Large intestine (tissue), 3 donors: ENCODE measurements around the gene NOXRED1. TPM values are rescaled to one million over a fixed set of nuclear protein-coding genes. Genes with fewer than 3 reads are reported as not detected.

Source experiments
- DNase-seq, 2 donors: peaks; one replicate each; pipeline versions ENCODE4 v3.0.0 to v3.0.0-alpha.2; 2013
- H3K27ac ChIP-seq: one replicate; pipeline ENCODE4 v1.5.1; 2013; ENCODE audit warnings: low read length
- H3K27me3 ChIP-seq: 2 replicates; pipeline ENCODE4 v1.6.1; 2013; ENCODE audit warnings: low read length; ENCODE audit not compliant: control insufficient read depth, insufficient read depth
- H3K36me3 ChIP-seq: 2 replicates; pipeline ENCODE4 v1.6.1; 2013; ENCODE audit warnings: low read length; ENCODE audit not compliant: control insufficient read depth, insufficient read depth
- H3K4me1 ChIP-seq: one replicate; pipeline ENCODE4 v1.6.1; 2013; ENCODE audit warnings: low read length; ENCODE audit not compliant: control insufficient read depth, insufficient read depth
- H3K4me3 ChIP-seq: one replicate; pipeline ENCODE4 v1.5.1; 2013; ENCODE audit warnings: low read length
- H3K9me3 ChIP-seq: one replicate; pipeline ENCODE4 v1.6.1; 2013; ENCODE audit warnings: mild to moderate bottlenecking, low read depth, low read length, moderate library complexity; ENCODE audit not compliant: control insufficient read depth
- WGBS: methylation state at CpG from one replicate; pipeline ENCODE4 v1.1.5; 2013; ENCODE audit warnings: low lambda C conversion rate; ENCODE audit not compliant: insufficient coverage; 5-methylcytosine and 5-hydroxymethylcytosine counted together
- polyA plus RNA-seq: library from polyadenylated mRNA; unstranded; fragments of 120-200 nt; gene quantifications from one replicate; pipeline ENCODE4 v1.2.1, GENCODE V29; 2013

NOXRED1 gene
- polyA plus RNA-seq, 1 donor: 0.84 TPM

DNA sequence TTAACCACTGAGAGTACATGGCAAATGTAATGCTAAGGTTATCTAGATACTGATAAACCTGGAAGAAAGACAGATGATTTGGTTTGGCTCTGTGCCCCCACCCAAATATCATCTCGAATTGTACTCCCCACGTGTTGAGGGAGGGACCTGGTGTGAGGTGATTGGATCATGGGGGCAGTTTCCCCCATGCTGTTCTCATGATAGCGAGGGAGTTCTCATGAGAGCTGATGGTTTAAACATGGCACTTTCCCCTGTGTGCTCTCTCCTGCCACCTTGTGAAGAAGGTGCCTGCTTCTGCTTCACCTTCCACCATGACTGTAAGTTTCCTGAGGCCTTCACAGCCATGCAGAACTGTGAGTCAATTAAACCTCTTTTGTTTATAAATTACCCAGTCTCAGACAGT lies 14.2 kb downstream of the NOXRED1 start:
- no peak overlapping the region for H3K4me3 ChIP-seq
- WGBS: no CpG with 5 or more reads among the region's 3 CpGs

DNA sequence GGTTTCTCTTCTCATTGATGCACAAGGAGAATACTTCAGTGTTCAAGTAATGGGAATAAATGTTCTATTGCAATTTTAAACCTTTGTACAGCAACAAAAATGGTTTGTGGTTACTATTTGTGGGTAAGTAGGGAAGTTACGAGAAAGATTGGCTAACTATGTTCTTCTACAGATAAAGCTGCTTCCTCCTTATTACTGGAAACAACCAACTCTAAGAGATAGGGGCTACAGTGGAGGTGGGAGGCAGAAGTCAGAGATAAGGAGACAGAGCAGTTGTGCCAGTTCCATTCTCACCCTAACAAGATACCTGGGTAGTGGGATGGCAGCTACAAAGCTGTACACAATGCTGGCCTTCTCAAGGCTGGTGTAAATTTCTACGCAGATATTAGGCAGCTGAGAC lies 16.2 kb downstream of the NOXRED1 start:
- no peaks in the 10 kb centered on the region for H3K27me3 ChIP-seq
- no peak overlapping the region for H3K4me3 ChIP-seq
- H3K27ac ChIP-seq: no peak overlapping the region
- no peak for DNase-seq
- H3K36me3 ChIP-seq: no peaks in the 10 kb centered on the region
- H3K4me1 ChIP-seq: no peaks in the 10 kb centered on the region
- no CpG with 5 or more reads among the region's 2 CpGs for WGBS
- no peaks in the 10 kb centered on the region for H3K9me3 ChIP-seq

More for the DNA sequence above, 14.2 kb downstream of the NOXRED1 start:
- DNase-seq: peak in 1 of 2 donors; percentile 20
- no peaks in the 10 kb centered on the region for H3K9me3 ChIP-seq
- no peak overlapping the region for H3K27ac ChIP-seq
- H3K27me3 ChIP-seq: no peaks in the 10 kb centered on the region
- H3K4me1 ChIP-seq: no peaks in the 10 kb centered on the region
- H3K36me3 ChIP-seq: no peaks in the 10 kb centered on the region

DNA sequence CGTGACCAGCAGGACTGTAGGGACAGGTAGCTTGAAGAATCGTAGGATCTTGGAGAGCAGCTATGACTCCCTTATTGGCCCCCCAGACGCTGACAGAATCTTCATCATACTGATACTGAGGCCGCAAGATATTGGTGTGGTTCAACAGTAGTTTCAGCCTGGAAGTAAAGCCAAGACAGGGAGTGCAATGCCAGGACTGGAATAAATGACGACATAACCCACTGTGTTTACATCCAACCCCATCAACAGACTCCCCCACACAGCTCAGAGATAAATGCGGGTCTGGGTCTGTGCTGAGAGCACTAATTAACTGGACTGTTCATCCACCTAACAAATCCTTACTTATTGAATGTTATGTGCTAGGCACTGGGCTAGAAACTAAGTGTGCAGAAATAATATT lies 16.6 kb downstream of the NOXRED1 start:
- Histone ChIP-seq H3K27me3 (no peaks in the 10 kb centered on the region), H3K4me3 (no peak overlapping the region), H3K9me3 (no peaks in the 10 kb centered on the region), H3K4me1 (no peaks in the 10 kb centered on the region), H3K36me3 (no peaks in the 10 kb centered on the region), H3K27ac (no peak overlapping the region)
- no CpG with 5 or more reads among the region's 6 CpGs for WGBS
- DNase-seq: peak in 1 of 2 donors; percentile 5

DNA sequence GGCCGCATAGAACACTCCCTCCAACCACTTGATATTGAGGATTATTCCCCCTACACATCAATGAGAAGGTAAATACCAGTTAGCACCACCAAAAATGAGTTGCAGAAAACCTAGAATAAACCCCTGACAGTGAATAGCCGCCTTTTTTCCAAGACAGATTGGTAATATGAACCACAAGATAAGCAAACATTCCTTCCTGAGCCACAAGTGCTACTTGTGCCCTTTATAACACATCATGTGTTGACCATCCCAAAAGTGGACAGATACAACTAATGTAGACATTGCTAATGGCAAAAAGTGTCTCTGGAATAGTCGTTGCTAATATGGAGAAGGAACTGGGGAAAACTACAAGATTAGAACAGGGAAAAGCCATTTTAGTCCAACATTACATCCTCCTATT lies 17.2 kb downstream of the NOXRED1 start:
- no peak for DNase-seq
- WGBS: 60% methylated on average over 1 of the region's 3 CpGs
- no peaks in the 10 kb centered on the region for H3K4me1 ChIP-seq
- no peaks in the 10 kb centered on the region for H3K27me3 ChIP-seq
- no peak overlapping the region for H3K27ac ChIP-seq
- no peaks in the 10 kb centered on the region for H3K9me3 ChIP-seq
- H3K4me3 ChIP-seq: no peak overlapping the region
- no peaks in the 10 kb centered on the region for H3K36me3 ChIP-seq

DNA sequence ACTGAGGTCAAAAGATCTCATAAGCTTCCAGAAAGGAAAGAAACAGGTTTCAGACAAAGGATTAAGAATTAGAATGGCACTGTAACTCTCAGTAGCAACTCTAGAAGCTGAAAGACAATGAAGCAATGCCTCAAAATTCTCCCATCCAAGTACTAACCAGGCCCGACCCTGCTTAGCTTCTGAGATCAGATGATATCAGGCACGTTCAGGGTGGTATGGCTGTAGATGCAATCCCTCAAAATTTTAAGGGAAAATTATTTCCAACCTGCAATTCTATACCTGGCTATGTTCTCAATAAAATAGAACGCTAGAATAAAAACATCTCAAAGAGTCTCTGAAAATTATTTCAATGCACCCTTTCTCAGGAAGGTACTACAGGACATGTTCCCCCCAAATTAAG lies 19.6 kb downstream of the NOXRED1 start:
- 80% methylated on average over 1 of the region's 3 CpGs for WGBS
- Histone ChIP-seq H3K27ac (no peak overlapping the region), H3K36me3 (no peaks in the 10 kb centered on the region)

DNA sequence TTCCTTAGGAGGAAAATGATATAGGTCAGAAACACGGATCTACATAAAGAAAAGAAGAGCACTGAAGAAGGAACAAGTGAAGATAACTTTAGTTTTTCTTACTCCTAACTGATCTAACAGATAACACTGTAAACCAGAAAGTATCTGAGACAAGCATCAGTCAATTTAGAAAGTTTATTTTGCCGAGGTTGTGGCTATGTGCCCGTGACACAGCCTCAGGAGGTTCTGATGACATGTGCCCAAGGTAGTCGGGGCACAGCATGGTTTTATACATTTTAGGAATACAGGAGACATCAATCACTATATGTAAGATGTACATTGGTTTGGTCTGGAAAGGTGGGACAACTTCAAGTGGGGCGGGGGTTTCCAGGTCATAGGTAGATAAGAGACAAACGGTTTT lies 23.1 kb downstream of the NOXRED1 start:
- no peaks in the 10 kb centered on the region for H3K9me3 ChIP-seq
- H3K4me3 ChIP-seq: no peak overlapping the region
- DNase-seq: no peak
- no peak overlapping the region for H3K27ac ChIP-seq
- H3K4me1 ChIP-seq: no peaks in the 10 kb centered on the region
- WGBS: 84% methylated on average over 3 of the region's 6 CpGs
- no peaks in the 10 kb centered on the region for H3K36me3 ChIP-seq
- H3K27me3 ChIP-seq: no peaks in the 10 kb centered on the region

More for the DNA sequence above, 19.6 kb downstream of the NOXRED1 start:
- Histone ChIP-seq H3K4me3 (no peak overlapping the region), H3K9me3 (no peaks in the 10 kb centered on the region), H3K27me3 (no peaks in the 10 kb centered on the region), H3K4me1 (no peaks in the 10 kb centered on the region)
- no peak for DNase-seq

DNA sequence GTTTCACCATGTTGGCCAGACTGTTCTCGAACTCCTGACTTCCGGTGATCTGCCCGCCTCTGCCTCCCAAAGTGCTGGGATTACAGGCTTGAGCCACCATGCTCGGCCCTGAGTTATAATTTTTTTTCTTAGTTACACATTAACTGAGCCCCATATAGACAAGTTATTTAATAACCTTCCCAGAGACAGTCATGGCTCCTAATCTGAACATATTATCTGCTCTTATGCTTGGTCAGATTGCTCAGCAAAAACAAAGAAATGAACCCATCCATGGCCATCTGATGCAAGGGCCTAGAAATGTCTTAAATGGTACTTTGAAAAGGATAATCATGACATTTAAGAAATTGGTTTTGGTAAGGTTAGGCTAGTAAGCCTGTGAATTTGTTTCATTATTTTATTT lies 33.1 kb downstream of the NOXRED1 start:
- H3K27ac ChIP-seq: peak overlapping the region; percentile 27
- H3K36me3 ChIP-seq: no peaks in the 10 kb centered on the region
- no peaks in the 10 kb centered on the region for H3K9me3 ChIP-seq
- DNase-seq: peak; percentile 33 to 74
- WGBS: no CpG with 5 or more reads among the region's 4 CpGs
- peaks cover 3% of the 10 kb centered on the region for H3K4me1 ChIP-seq
- H3K27me3 ChIP-seq: no peaks in the 10 kb centered on the region
- no peak overlapping the region for H3K4me3 ChIP-seq

DNA sequence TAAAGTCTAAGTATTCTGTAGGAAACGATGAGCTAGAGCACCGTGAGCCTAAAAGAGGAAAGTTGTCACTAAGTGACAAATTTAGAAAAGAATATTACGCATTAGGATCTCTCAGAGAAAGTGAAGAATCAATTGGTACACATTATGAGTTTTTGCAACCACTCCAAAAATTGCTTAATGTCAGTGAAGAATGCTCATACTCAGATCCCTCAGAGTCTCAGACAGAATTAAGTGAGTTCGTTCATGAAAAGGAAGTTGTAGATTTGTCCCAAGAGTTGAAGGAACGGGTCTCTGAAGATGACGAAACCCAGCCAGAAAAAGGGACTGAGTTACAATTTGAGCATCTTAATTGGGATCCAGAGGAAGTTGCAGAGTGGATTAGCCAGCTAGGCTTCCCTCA lies 44.6 kb downstream of the NOXRED1 start:
- peaks cover 2% of the 10 kb centered on the region for H3K4me1 ChIP-seq
- H3K36me3 ChIP-seq: no peaks in the 10 kb centered on the region
- no peaks in the 10 kb centered on the region for H3K27me3 ChIP-seq
- no peak overlapping the region for H3K27ac ChIP-seq
- 96% methylated on average over 4 of the region's 6 CpGs for WGBS
- DNase-seq: no peak
- H3K4me3 ChIP-seq: no peak overlapping the region
- H3K9me3 ChIP-seq: no peaks in the 10 kb centered on the region

DNA sequence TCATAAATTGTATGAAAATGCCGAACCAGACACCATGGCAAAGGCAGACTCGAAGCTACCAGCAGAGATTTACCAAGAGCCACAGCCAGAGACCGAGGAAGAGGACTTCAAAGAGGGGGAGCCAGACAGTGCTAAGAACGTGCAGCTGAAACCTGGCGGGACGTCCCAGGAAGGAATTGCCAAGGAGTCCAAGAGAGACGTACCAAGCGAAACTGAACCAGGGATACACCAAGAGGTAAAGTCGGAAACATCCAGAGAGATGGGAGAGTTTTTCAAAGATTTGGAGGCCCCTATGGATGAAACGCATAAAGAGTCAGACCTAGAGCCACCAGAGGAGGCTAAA lies 45.9 kb downstream of the NOXRED1 start:
- no peaks in the 10 kb centered on the region for H3K36me3 ChIP-seq
- H3K9me3 ChIP-seq: no peaks in the 10 kb centered on the region
- 13% methylated on average over 3 of the region's 10 CpGs for WGBS
- H3K4me1 ChIP-seq: no peaks in the 10 kb centered on the region
- no peak overlapping the region for H3K27ac ChIP-seq
- DNase-seq: no peak
- no peaks in the 10 kb centered on the region for H3K27me3 ChIP-seq
- H3K4me3 ChIP-seq: peak overlapping the region; percentile 90

DNA sequence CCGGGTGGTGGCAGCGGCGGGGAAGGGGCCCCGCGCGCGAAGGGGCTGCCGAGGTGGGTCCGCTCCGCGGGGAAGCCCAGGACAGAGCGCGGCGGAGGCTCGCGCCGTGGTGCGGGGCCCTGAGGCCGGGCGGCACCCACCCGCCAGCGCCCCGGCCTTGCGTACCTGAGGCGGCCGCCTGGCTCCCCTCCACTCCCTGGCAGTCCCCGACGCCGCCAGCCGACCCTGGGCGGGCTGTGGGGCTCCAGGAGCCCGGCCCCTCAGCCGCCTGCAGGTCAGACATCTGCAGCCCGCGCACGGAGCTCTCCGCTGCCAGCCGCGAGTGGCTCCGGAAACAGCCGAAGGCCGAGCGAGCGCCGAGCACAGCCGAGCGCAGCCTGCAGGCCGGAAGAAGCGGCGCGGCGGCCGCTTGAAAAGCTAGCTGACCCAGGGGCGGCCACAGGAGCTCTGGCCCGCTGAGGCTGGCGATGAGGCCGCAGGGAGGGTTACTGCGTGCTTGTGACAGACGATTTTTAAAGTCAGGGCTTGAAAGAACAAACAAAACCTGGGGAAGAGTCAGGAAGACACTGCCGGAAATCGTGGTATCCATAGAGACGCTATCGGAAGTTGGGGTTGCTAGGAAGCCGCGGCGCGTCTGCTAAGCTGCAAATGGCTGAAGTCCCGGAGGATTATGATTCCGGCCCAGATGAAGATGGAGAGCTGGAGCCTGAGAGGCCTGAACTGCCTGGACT lies 46.4 kb downstream of the NOXRED1 start, which contains the start of the genes SAMD15 and TMED8:
TSS of gene SAMD15 (plus strand) at position 609 of the 731 bp plus-strand sequence. CDS start at position 649, 40 bp downstream.
TSS of gene TMED8 (minus strand) at position 324 of the 731 bp plus-strand sequence. CDS start at position 283, 41 bp downstream.
- H3K27ac ChIP-seq: peak within 1 kb of the TSS; percentile 81
- no peaks in the 10 kb centered on the region for H3K27me3 ChIP-seq
- no peaks in the 10 kb centered on the region for H3K9me3 ChIP-seq
- H3K36me3 ChIP-seq: no peaks in the 10 kb centered on the region
- H3K4me1 ChIP-seq: no peaks in the 10 kb centered on the region
- DNase-seq: peak; percentile 81 to 92
- peak within 1 kb of the TSS; percentile 90 for H3K4me3 ChIP-seq
- WGBS: 10% methylated on average over 2 of the region's 69 CpGs
